AG09319 (cell line): ENCODE measurements around the gene STOML1.

ENCODE experiments used
- DNase-seq: peaks from one replicate; pipeline ENCODE4 v3.0.0-alpha.2; 2010; ENCODE audit warnings: low read depth; ENCODE audit errors: extremely low read depth
- TF ChIP-seq, protein P1 (sequence below): IDR thresholded peaks from 2 replicates; pipeline ENCODE4 v1.5.1; 2011; ENCODE audit warnings: low read depth, mild to moderate bottlenecking, inconsistent platforms, low read length, moderate library complexity

The STOML1 gene

DNA sequence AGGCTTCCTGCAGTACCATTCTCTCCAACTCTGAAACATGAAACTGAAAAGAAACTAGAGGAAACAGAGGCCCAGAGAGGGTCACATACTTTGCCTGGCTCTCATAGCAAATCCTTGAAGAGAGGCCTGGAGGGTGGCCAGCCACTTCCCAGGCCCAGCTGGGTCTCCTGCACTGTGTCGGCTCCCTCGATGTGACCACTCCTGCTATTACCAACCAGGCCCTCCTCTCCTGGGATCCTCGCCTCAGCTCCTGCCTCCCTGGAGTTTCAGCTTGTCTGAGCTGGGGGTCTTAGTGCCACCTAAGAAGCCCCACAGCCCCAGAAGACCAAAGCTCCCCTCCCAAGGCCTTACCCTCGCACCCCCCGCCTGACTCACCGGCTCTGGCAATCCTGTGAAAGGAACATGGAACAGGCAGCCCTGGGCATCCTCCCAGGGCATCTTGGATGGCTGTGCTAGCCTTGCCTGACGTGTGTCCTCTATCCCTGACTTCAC, 61.3 kb downstream of the STOML1 start:
- TF ChIP-seq, protein P1, sequence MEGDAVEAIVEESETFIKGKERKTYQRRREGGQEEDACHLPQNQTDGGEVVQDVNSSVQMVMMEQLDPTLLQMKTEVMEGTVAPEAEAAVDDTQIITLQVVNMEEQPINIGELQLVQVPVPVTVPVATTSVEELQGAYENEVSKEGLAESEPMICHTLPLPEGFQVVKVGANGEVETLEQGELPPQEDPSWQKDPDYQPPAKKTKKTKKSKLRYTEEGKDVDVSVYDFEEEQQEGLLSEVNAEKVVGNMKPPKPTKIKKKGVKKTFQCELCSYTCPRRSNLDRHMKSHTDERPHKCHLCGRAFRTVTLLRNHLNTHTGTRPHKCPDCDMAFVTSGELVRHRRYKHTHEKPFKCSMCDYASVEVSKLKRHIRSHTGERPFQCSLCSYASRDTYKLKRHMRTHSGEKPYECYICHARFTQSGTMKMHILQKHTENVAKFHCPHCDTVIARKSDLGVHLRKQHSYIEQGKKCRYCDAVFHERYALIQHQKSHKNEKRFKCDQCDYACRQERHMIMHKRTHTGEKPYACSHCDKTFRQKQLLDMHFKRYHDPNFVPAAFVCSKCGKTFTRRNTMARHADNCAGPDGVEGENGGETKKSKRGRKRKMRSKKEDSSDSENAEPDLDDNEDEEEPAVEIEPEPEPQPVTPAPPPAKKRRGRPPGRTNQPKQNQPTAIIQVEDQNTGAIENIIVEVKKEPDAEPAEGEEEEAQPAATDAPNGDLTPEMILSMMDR = no peak
- peak; percentile 73 for DNase-seq

DNA sequence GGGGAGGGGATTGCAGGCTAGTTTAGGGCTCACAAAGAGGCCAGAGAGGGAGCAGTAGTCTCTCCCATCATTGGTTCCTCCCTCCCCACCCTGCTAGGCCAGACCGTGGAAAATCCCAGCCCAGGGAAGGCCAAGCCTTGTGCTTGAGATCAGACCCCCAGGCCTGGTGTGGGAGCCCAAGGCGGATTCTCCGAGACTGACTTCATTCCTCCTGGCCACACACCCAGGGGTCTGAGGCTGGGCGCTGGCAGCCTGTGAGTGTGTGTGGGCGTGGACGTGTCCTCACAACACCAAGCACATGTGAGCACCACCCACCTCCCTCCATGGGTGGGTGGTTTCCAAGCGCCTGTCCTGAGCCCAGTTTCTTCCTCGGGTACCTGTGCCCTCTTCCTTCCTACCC, 61.7 kb downstream of the STOML1 start:
- DNase-seq = no peak
- TF ChIP-seq, protein P1 = no peak

DNA sequence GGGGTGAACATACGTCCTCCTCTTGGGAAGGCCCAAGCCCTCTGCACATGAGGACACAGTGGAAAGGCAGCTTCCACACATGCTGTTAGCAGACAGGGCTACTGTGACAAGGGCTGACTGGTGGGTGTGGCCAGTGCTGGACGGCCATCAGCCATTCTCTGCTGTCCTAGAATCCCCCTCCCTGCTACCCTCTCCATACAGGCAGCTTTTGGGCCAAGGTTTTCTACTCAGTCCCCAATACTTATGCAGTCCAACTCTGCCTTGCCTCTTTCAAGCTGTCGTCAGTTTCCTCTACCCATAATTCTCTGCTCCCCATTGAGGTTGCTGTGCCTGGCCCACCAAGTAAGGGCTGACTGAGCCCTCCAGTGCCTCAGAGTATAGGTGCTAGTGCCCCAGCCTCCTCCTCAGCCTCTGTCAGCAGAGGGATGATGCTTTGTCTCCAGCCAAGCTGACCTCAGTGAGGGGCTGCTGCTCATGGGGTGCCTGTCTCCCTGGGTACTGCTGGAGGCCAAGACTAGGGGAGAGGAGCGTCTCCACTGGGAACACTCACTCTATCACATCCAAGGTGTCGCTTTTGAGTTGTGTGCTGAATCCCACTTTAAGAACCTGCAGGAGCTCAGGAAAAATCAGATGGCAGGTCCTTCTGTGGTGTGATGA, 63.0 kb downstream of the STOML1 start:
- no peak for DNase-seq
- TF ChIP-seq, protein P1 = no peak
